Trophoblast cell (in vitro differentiated cells and primary cell): ENCODE results near the gene SNAPC1. TPM values are rescaled to one million over a fixed set of nuclear protein-coding genes. Genes with fewer than 3 reads are reported as not detected.

Experiments
- DNase-seq, 2 donors: peaks; one replicate each; pipeline ENCODE4 v3.0.0-alpha.2; 2016
- H2AFZ ChIP-seq: 2 replicates; pipeline ENCODE4 v1.6.1; 2013; ENCODE audit warnings: low read length, moderate library complexity, mild to moderate bottlenecking; ENCODE audit not compliant: insufficient read depth, poor library complexity
- H2AK5ac ChIP-seq: 2 replicates; pipeline ENCODE4 v1.6.1; 2013; ENCODE audit warnings: mild to moderate bottlenecking, low read length
- H2BK120ac ChIP-seq: 2 replicates; pipeline ENCODE4 v1.6.1; 2013; ENCODE audit warnings: low read length, mild to moderate bottlenecking, moderate library complexity; ENCODE audit not compliant: insufficient read depth, poor library complexity
- H2BK12ac ChIP-seq: 2 replicates; pipeline ENCODE4 v1.6.1; 2013; ENCODE audit warnings: mild to moderate bottlenecking, low read length, moderate library complexity
- H2BK5ac ChIP-seq: 2 replicates; pipeline ENCODE4 v1.6.1; 2013; ENCODE audit warnings: low read length, low read depth, moderate library complexity, mild to moderate bottlenecking; ENCODE audit not compliant: poor library complexity
- H3K14ac ChIP-seq: 2 replicates; pipeline ENCODE4 v1.6.1; 2013; ENCODE audit warnings: mild to moderate bottlenecking, low read length
- H3K18ac ChIP-seq: 2 replicates; pipeline ENCODE4 v1.6.1; 2013; ENCODE audit warnings: mild to moderate bottlenecking, low read length
- H3K23ac ChIP-seq: 2 replicates; pipeline ENCODE4 v1.6.1; 2013; ENCODE audit warnings: low read length
- H3K27ac ChIP-seq: 2 replicates; pipeline ENCODE4 v1.5.1; 2013; ENCODE audit warnings: low read depth, mild to moderate bottlenecking, inconsistent platforms, low read length, moderate library complexity
- H3K27me3 ChIP-seq: 2 replicates; pipeline ENCODE4 v1.6.1; 2013; ENCODE audit warnings: inconsistent platforms, mild to moderate bottlenecking, low read length, moderate library complexity; ENCODE audit not compliant: insufficient read depth
- H3K36me3 ChIP-seq, 2 experiments: 1 replicate in 1 of 2; 2 replicates in 1 of 2; pipeline ENCODE4 v1.6.1; 2013; ENCODE audit warnings: low read length in 2 of 2, mild to moderate bottlenecking in 2 of 2, moderate library complexity in 1 of 2; ENCODE audit not compliant: insufficient read depth in 2 of 2, control insufficient read depth in 1 of 2
- H3K4ac ChIP-seq: 2 replicates; pipeline ENCODE4 v1.6.1; 2013; ENCODE audit warnings: low read depth, mild to moderate bottlenecking, low read length, moderate library complexity
- H3K4me1 ChIP-seq, 2 experiments: 1 replicate in 1 of 2; 2 replicates in 1 of 2; pipeline ENCODE4 v1.6.1; 2013; ENCODE audit warnings: low read length in 2 of 2, mild to moderate bottlenecking in 2 of 2, moderate library complexity in 1 of 2; ENCODE audit not compliant: insufficient read depth in 2 of 2, control insufficient read depth in 1 of 2
- H3K4me2 ChIP-seq: 2 replicates; pipeline ENCODE4 v1.6.1; 2013; ENCODE audit warnings: inconsistent platforms, mild to moderate bottlenecking, low read length, moderate library complexity
- H3K4me3 ChIP-seq: 2 replicates; pipeline ENCODE4 v1.5.1; 2013; ENCODE audit warnings: mild to moderate bottlenecking, low read depth, low read length, inconsistent platforms
- H3K79me1 ChIP-seq: one replicate; pipeline ENCODE4 v1.6.1; 2013; ENCODE audit warnings: low read length
- H3K79me2 ChIP-seq: 2 replicates; pipeline ENCODE4 v1.6.1; 2013; ENCODE audit warnings: low read length, mild to moderate bottlenecking; ENCODE audit not compliant: control insufficient read depth, insufficient read depth, poor library complexity
- H3K9ac ChIP-seq: 2 replicates; pipeline ENCODE4 v1.6.1; 2013; ENCODE audit warnings: mild to moderate bottlenecking, low read length
- H3K9me3 ChIP-seq: 2 replicates; pipeline ENCODE4 v1.6.1; 2013; ENCODE audit warnings: low read depth, mild to moderate bottlenecking, control low read depth, inconsistent platforms, low read length; ENCODE audit not compliant: insufficient read depth
- H4K12ac ChIP-seq: 2 replicates; pipeline ENCODE4 v1.6.1; 2013; ENCODE audit warnings: low read depth, mild to moderate bottlenecking, low read length, moderate library complexity
- H4K8ac ChIP-seq: 2 replicates; pipeline ENCODE4 v1.6.1; 2013; ENCODE audit warnings: low read depth, mild to moderate bottlenecking, low read length, moderate library complexity
- H4K91ac ChIP-seq: one replicate; pipeline ENCODE4 v1.6.1; 2013; ENCODE audit warnings: low read depth, mild to moderate bottlenecking, low read length, moderate library complexity
- WGBS: extraction: QIAGEN DNeasy Blood & Tissue Kit; methylation state at CpG from one replicate; pipeline ENCODE4 v1.1.7; 2013; ENCODE audit warnings: missing lambda C conversion rate; ENCODE audit not compliant: insufficient read length, insufficient coverage; ENCODE audit errors: extremely low coverage; 5-methylcytosine and 5-hydroxymethylcytosine counted together
- polyA plus RNA-seq: library from polyadenylated mRNA; stranded (reverse); fragments of 200-250 nt; gene quantifications from 2 replicates; pipeline ENCODE4 v1.2.3, GENCODE V29; 2013

Gene SNAPC1
- 6.7 and 7.8 TPM in 2 replicates for polyA plus RNA-seq

- Histone ChIP-seq H2BK120ac (peak within 1 kb of the TSS; percentile 39), H3K18ac (peak within 1 kb of the TSS; percentile 65), H3K23ac (no peak within 1 kb of the TSS), H3K79me1 (peaks cover 9% of the 10 kb centered on the region), H3K4me3 (peak within 1 kb of the TSS; percentile 91), H4K8ac (peak within 1 kb of the TSS; percentile 94), H3K9ac (peak within 1 kb of the TSS; percentile 82), H3K4me1 (peaks cover 9 to 16% of the 10 kb centered on the region in 2 experiments), H3K79me2 (peaks cover 6% of the 10 kb centered on the region), H4K91ac (peak within 1 kb of the TSS; percentile 65), H2BK5ac (peak within 1 kb of the TSS; percentile 46), H3K27ac (peak within 1 kb of the TSS; percentile 62), H3K36me3 (no peaks in the 10 kb centered on the region), H2AFZ (peak within 1 kb of the TSS; percentile 87), H3K9me3 (no peaks in the 10 kb centered on the region), H3K4ac (peak within 1 kb of the TSS; percentile 69), H2BK12ac (no peak within 1 kb of the TSS), H3K14ac (peak within 1 kb of the TSS; percentile 77), H4K12ac (peak within 1 kb of the TSS; percentile 56), H2AK5ac (peak within 1 kb of the TSS; percentile 60), H3K27me3 (no peaks in the 10 kb centered on the region), H3K4me2 (peak within 1 kb of the TSS; percentile 88)
- DNase-seq = peak; percentile 98 to 99
- WGBS = no CpG with 5 or more reads among the region's 49 CpGs
Measured at GRCh38 chr14:61761959-61762786, at the start of gene SNAPC1. SNAPC1 (plus strand) TSS chr14:61762420; CDS start chr14:61762461, 41 bp downstream.

- no peak overlapping the region for H2AFZ ChIP-seq
- no peak overlapping the region for H3K4me2 ChIP-seq
- peaks cover 17% of the 10 kb centered on the region for H3K79me2 ChIP-seq
- H3K4me1 ChIP-seq = peaks cover 3 to 11% of the 10 kb centered on the region in 2 experiments
- H3K23ac ChIP-seq = no peak overlapping the region
- H3K36me3 ChIP-seq = no peaks in the 10 kb centered on the region
- no peak overlapping the region for H4K91ac ChIP-seq
- no peak overlapping the region for H2BK12ac ChIP-seq
- H3K4me3 ChIP-seq = no peak overlapping the region
- H2BK120ac ChIP-seq = no peak overlapping the region
- peak overlapping the region; percentile 93 for H3K4ac ChIP-seq
- no peak overlapping the region for H3K9ac ChIP-seq
- H3K9me3 ChIP-seq = no peaks in the 10 kb centered on the region
- H3K27ac ChIP-seq = no peak overlapping the region
- no peak overlapping the region for H4K12ac ChIP-seq
- no peak overlapping the region for H3K14ac ChIP-seq
- H3K79me1 ChIP-seq = no peaks in the 10 kb centered on the region
- H3K18ac ChIP-seq = no peak overlapping the region
- H3K27me3 ChIP-seq = no peaks in the 10 kb centered on the region
- H2BK5ac ChIP-seq = no peak overlapping the region
- no CpG with 5 or more reads among the region's 4 CpGs for WGBS
- DNase-seq = no peak
- H4K8ac ChIP-seq = no peak overlapping the region
- no peak overlapping the region for H2AK5ac ChIP-seq
Measured at GRCh38 chr14:61713724-61714437, 48.3 kb upstream of the SNAPC1 start.

GRCh38 chr14:61716956-61717355 lies 45.3 kb upstream of the SNAPC1 start:
- Histone ChIP-seq H2BK12ac (no peak overlapping the region), H2AFZ (no peak overlapping the region), H3K79me1 (no peaks in the 10 kb centered on the region), H2AK5ac (no peak overlapping the region), H2BK5ac (no peak overlapping the region), H3K14ac (no peak overlapping the region), H3K79me2 (peaks cover 17% of the 10 kb centered on the region), H3K4me2 (no peak overlapping the region), H3K36me3 (peaks cover 3% of the 10 kb centered on the region in 2 experiments), H3K4me3 (no peak overlapping the region), H3K23ac (no peak overlapping the region), H3K18ac (no peak overlapping the region), H3K9ac (no peak overlapping the region), H3K27ac (no peak overlapping the region), H3K27me3 (no peaks in the 10 kb centered on the region), H3K4ac (no peak overlapping the region), H4K12ac (no peak overlapping the region), H4K8ac (no peak overlapping the region), H4K91ac (no peak overlapping the region), H3K9me3 (no peaks in the 10 kb centered on the region), H2BK120ac (no peak overlapping the region), H3K4me1 (peaks cover 2 to 12% of the 10 kb centered on the region in 2 experiments)
- no peak for DNase-seq
- no CpG with 5 or more reads among the region's 1 CpG for WGBS

GRCh38 chr14:61718039-61718438 lies 44.2 kb upstream of the SNAPC1 start:
- no peak overlapping the region for H3K14ac ChIP-seq
- H2BK5ac ChIP-seq = no peak overlapping the region
- peaks cover 0 to 9% of the 10 kb centered on the region in 2 experiments for H3K4me1 ChIP-seq
- peak overlapping the region; percentile 29 for H3K4ac ChIP-seq
- no peak overlapping the region for H3K9ac ChIP-seq
- H4K8ac ChIP-seq = no peak overlapping the region
- no peak overlapping the region for H2AK5ac ChIP-seq
- no peak overlapping the region for H2BK120ac ChIP-seq
- no peaks in the 10 kb centered on the region for H3K9me3 ChIP-seq
- peak in 1 of 2 donors; percentile 55 for DNase-seq
- H3K4me2 ChIP-seq = no peak overlapping the region
- no peak overlapping the region for H3K4me3 ChIP-seq
- H3K27ac ChIP-seq = no peak overlapping the region
- H4K91ac ChIP-seq = no peak overlapping the region
- H3K18ac ChIP-seq = no peak overlapping the region
- H3K27me3 ChIP-seq = no peaks in the 10 kb centered on the region
- peaks cover 18% of the 10 kb centered on the region for H3K79me2 ChIP-seq
- no CpG with 5 or more reads among the region's 2 CpGs for WGBS
- H3K23ac ChIP-seq = no peak overlapping the region
- no peak overlapping the region for H2BK12ac ChIP-seq
- H4K12ac ChIP-seq = no peak overlapping the region
- no peaks in the 10 kb centered on the region for H3K79me1 ChIP-seq
- H2AFZ ChIP-seq = no peak overlapping the region
- H3K36me3 ChIP-seq = peaks cover 7 to 8% of the 10 kb centered on the region in 2 experiments
